ENCODE measurements around the gene EXOC6. TPM values are rescaled to one million over a fixed set of nuclear protein-coding genes. Genes with fewer than 3 reads are reported as not detected.

EXOC6 gene
- polyA plus RNA-seq, 1 experiment, result 23.8 TPM

DNA sequence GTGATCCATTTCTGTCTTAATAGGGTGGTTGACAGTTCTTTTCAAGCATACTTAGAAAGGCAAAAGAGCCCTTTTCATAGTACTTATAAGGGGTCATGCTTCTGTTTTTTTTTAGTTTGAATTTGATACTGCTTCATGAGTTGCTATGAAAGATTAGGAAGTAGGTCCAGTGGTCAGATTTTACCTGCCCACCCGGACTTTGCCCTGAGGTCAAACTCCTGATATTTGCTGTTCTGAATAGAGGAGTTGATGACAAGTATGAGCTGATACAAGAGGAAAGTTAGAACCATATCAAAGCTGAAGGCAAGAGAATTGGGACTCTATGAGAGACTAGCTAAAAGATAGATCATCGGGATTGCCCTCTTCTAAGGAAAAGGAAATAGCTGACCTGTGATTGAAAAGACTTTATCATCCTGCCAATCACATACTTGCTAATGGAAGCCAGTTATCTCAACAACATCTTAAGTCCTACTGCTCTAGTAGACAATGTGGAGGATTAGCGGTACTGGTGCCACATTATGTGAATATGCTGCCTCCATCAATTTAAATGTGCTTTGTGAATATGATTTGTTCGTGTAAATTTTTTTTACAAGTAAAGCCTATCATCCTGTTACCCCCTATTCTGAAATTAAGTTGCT lies 174.8 kb downstream of the EXOC6 start:
- ChIA-PET POLR2A (no interaction called here), CTCF (interaction anchor here (0.6 to 1.8 kb wide), 4 partner anchors 12 to 17 kb away, joined by 3 to 5 read pairs (median 4); no protein-coding TSS in a partner anchor)
- no peak for TF ChIP-seq CTCF (IDR thresholded peaks at IDR 0.05; ENCODE audit: insufficient read depth, low read depth, low read length)

DNA sequence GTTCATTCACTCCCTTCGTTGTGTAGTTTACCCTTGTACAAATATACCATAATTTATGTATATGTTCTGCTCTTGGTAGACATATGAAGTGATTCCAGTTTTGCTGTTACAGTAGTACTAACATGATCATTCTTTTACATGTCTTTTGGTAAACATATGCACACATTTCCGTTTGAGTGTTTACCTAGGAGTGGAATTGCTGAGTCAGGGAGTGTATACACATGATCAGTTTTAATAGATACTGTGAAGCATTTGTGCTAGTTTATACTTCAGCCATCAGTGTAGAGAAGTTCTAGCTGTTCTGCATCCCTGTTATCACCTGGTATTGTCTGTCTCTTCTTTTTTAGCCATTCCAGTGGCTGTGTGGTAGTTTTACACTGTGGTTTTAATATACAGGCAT lies 177.8 kb downstream of the EXOC6 start:
- no peak overlapping the region for H3K4me3 ChIP-seq (ENCODE audit: low read depth, low read length)
- TF ChIP-seq CTCF (IDR thresholded peaks at IDR 0.05; ENCODE audit: insufficient read depth, low read depth, low read length), result no peak
- CTCF ChIA-PET, result interaction anchor here (0.6 to 1.3 kb wide), 2 partner anchors 9 to 283 kb away, joined by 3 read pairs; no protein-coding TSS in a partner anchor
- no peaks in the 10 kb centered on the region for H3K27me3 ChIP-seq (ENCODE audit: control insufficient read depth, insufficient read depth, low read length)
- H3K36me3 ChIP-seq (ENCODE audit: control insufficient read depth, insufficient read depth, low read length), result no peaks in the 10 kb centered on the region
- POLR2A ChIA-PET, result no interaction called here
- no peak for DNase-seq (ENCODE audit: low read depth)

More for the DNA sequence above, 174.8 kb downstream of the EXOC6 start:
- Histone ChIP-seq H3K27me3 (ENCODE audit: control insufficient read depth, insufficient read depth, low read length) (no peaks in the 10 kb centered on the region), H3K36me3 (ENCODE audit: control insufficient read depth, insufficient read depth, low read length) (no peaks in the 10 kb centered on the region), H3K4me3 (ENCODE audit: low read depth, low read length) (no peak overlapping the region)
- DNase-seq (ENCODE audit: low read depth), result no peak

- Histone ChIP-seq H3K27me3 (ENCODE audit: control insufficient read depth, insufficient read depth, low read length) (no peaks in the 10 kb centered on the region), H3K36me3 (ENCODE audit: control insufficient read depth, insufficient read depth, low read length) (no peaks in the 10 kb centered on the region), H3K4me3 (ENCODE audit: low read depth, low read length) (no peak overlapping the region)
- ChIA-PET POLR2A (no interaction called here), CTCF (interaction anchor here (1.7 kb wide), 1 partner anchor 21 kb away, joined by 7 read pairs; no protein-coding TSS in a partner anchor)
- DNase-seq (ENCODE audit: low read depth), result no peak
- no peak for TF ChIP-seq CTCF (IDR thresholded peaks at IDR 0.05; ENCODE audit: insufficient read depth, low read depth, low read length)
Observed at GRCh38 chr10:93027508-93027907, 179.2 kb downstream of the EXOC6 start.

DNA sequence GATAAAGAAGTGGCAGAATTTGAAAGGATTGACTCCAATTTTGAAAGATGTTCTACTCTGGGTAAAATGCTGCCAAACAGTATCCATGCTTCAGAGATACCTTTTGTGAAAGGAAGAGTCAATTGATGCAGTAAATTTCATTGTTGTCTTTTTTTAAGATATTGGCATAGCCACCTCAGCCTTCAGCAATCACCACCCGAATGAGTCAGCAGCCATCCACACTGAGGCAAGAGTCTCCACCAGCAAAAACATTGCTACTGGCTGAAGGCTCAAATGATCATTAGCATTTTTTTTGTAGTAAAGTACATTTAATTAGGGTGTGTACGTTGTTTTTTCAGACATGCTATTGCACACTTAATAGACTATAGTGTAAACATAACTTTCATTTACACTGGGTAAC lies 180.6 kb downstream of the EXOC6 start:
- ChIA-PET CTCF (no interaction called here), POLR2A (no interaction called here)
- no peak for TF ChIP-seq CTCF (IDR thresholded peaks at IDR 0.05; ENCODE audit: insufficient read depth, low read depth, low read length)
- Histone ChIP-seq H3K36me3 (ENCODE audit: control insufficient read depth, insufficient read depth, low read length) (no peaks in the 10 kb centered on the region), H3K27me3 (ENCODE audit: control insufficient read depth, insufficient read depth, low read length) (no peaks in the 10 kb centered on the region), H3K4me3 (ENCODE audit: low read depth, low read length) (no peak overlapping the region)
- DNase-seq (ENCODE audit: low read depth), result no peak

- ChIA-PET POLR2A (no interaction called here), CTCF (interaction anchor here (0.6 to 6.4 kb wide), 4 partner anchors 8 to 24 kb away, joined by 3 to 42 read pairs (median 3); no protein-coding TSS in a partner anchor)
- TF ChIP-seq CTCF (IDR thresholded peaks at IDR 0.05; ENCODE audit: insufficient read depth, low read depth, low read length), result no peak
- Histone ChIP-seq H3K4me3 (ENCODE audit: low read depth, low read length) (no peak overlapping the region), H3K27me3 (ENCODE audit: control insufficient read depth, insufficient read depth, low read length) (no peaks in the 10 kb centered on the region), H3K36me3 (ENCODE audit: control insufficient read depth, insufficient read depth, low read length) (no peaks in the 10 kb centered on the region)
- peak; percentile 62 for DNase-seq (ENCODE audit: low read depth)
Observed at GRCh38 chr10:93030409-93030808, 182.1 kb downstream of the EXOC6 start.

Measured in BJ (cell line).